Esophagus squamous epithelium (tissue), 4 donors: Measurements from ENCODE around the gene TTC39A.
A peak's percentile ranks its signal among the peaks of the same experiment; 100 is the strongest.

Experiments
- CTCF ChIP-seq, 6 experiments: fragments of 450-650 bp in 4 of 6; fragments of 200-600 bp in 2 of 6; sonication (generic) in 2 of 6; IDR thresholded peaks; one replicate each; pipeline ENCODE4 v1.5.1; 2016 to 2019; ENCODE audit warnings: antibody characterized with exemption in 6 of 6, mild to moderate bottlenecking in 4 of 6, moderate library complexity in 4 of 6
- POLR2A ChIP-seq, 4 donors: fragments of 450-650 bp; IDR thresholded peaks; one replicate each; pipeline ENCODE4 v1.6.1; 2017; ENCODE audit warnings: antibody characterized with exemption in 4 of 4, mild to moderate bottlenecking in 4 of 4, moderate library complexity in 3 of 4

- TF ChIP-seq POLR2A (IDR thresholded peaks at IDR 0.05) (no peak), CTCF (IDR thresholded peaks at IDR 0.05) (peak; percentile 84 to 96 (median 91))
Measured at GRCh38 chr1:51296383-51297357, 33.7 kb downstream of the TTC39A start.
